Measurements from ENCODE around the gene HSPA1B. TPM values are rescaled to one million over a fixed set of nuclear protein-coding genes. Genes with fewer than 3 reads are reported as not detected.

The HSPA1B gene
- polyA plus RNA-seq, 1 of the 3 experiments (the other 2 are of a cell fraction), result 96.3 TPM

- H3K79me2 ChIP-seq (ENCODE audit: insufficient read depth), result peaks cover 69% of the 10 kb centered on the region
- ChIA-PET CTCF (interaction anchor here (0.6 to 1.9 kb wide), 5 partner anchors 22 to 155 kb away, joined by 3 to 8 read pairs (median 4); partner anchors contain the start of gene DDAH2), POLR2A (interaction anchor here (0.9 to 3.2 kb wide), 11 partner anchors 19 to 1277 kb away, joined by 3 to 16 read pairs (median 4); partner anchors contain the start of genes C6orf47, DDAH2, DDX39B and HSPA1A)
- H3K9me3 ChIP-seq, result no peaks in the 10 kb centered on the region
- peak overlapping the region; percentile 88 for H3K9ac ChIP-seq
- H3K27ac ChIP-seq (ENCODE audit: low read depth in 2 of 2, low read length in 1 of 2), result peak overlapping the region; percentile 90
- peak overlapping the region; percentile 86 for H2AFZ ChIP-seq (ENCODE audit: low read depth)
- DNase-seq, result peak; percentile 95
- H3K4me2 ChIP-seq, result peak overlapping the region; percentile 99
- peaks cover 48% of the 10 kb centered on the region for H3F3A ChIP-seq (replicated peaks; ENCODE audit: insufficient read depth)
- H3K36me3 ChIP-seq (replicated peaks in 1 of 2; ENCODE audit: control insufficient read depth in 1 of 2, insufficient read depth in 2 of 2, low read length in 1 of 2), result peaks cover 20 to 37% of the 10 kb centered on the region in 2 experiments
- peaks cover 38% of the 10 kb centered on the region for H4K20me1 ChIP-seq (ENCODE audit: insufficient read depth)
- H3K4me3 ChIP-seq (ENCODE audit: low read depth in 2 of 2, low read length in 1 of 2), result peak overlapping the region; percentile 66 to 96
- H3K27me3 ChIP-seq (ENCODE audit: insufficient read depth), result no peaks in the 10 kb centered on the region
- 3% methylated on average over 49 of the region's 59 CpGs for WGBS (ENCODE audit: low lambda C conversion rate)
- no peaks in the 10 kb centered on the region for H3K9me2 ChIP-seq
- peaks cover 18 to 27% of the 10 kb centered on the region in 2 experiments; a peak in 2 of 4 replicates for H3K4me1 ChIP-seq (ENCODE audit: control insufficient read depth in 1 of 2, insufficient read depth in 2 of 2, low read depth in 1 of 2, low read length in 1 of 2)
- TF ChIP-seq USF1 (IDR thresholded peaks at IDR 0.05; ENCODE audit: borderline replicate concordance, low read depth) (no peak), RFX5 (IDR thresholded peaks at IDR 0.05; ENCODE audit: low read length) (no peak), POLR2AphosphoS5 (IDR thresholded peaks at IDR 0.05; ENCODE audit: low read depth, low read length) (peak; percentile 100), PBX3 (IDR thresholded peaks at IDR 0.05) (peak; percentile 26; the same call in 1 of the 2 replicates), CHD2 (IDR thresholded peaks at IDR 0.05; ENCODE audit: low read length, partially characterized antibody) (no peak), ZBTB33 (IDR thresholded peaks at IDR 0.05; ENCODE audit: borderline replicate concordance, low read depth) (no peak), YY1 (IDR thresholded peaks at IDR 0.05; ENCODE audit: low read depth) (peak; percentile 94), SIN3A (IDR thresholded peaks at IDR 0.05; ENCODE audit: borderline replicate concordance, low read depth, low read length) (peak; percentile 84; the same call in 1 of the 2 replicates), MAX (IDR thresholded peaks at IDR 0.05; ENCODE audit: low read depth) (peak; percentile 53), JUND (IDR thresholded peaks at IDR 0.05) (no peak), FOSL2 (IDR thresholded peaks at IDR 0.05; ENCODE audit: borderline replicate concordance, low read depth) (no peak), MEF2A (IDR thresholded peaks at IDR 0.05; ENCODE audit: borderline replicate concordance, low read depth) (0 out of 2 replicates have a peak, but pooled peaks have one; percentile 31), RAD21 (IDR thresholded peaks at IDR 0.05; ENCODE audit: low read length) (no peak), FOXJ3 (CRISPR knock-in tag; IDR thresholded peaks at IDR 0.05) (no peak), REST (IDR thresholded peaks at IDR 0.05; ENCODE audit: low read depth, low read length) (peak; percentile 64; the same call in 1 of the 2 replicates), SMC3 (IDR thresholded peaks at IDR 0.05; ENCODE audit: low read depth, low read length) (no peak), RCOR1 (IDR thresholded peaks at IDR 0.05; ENCODE audit: low read length) (0 out of 2 replicates have a peak, but pooled peaks have one; percentile 6), RXRA (IDR thresholded peaks at IDR 0.05; ENCODE audit: borderline replicate concordance, low read depth) (peak; percentile 23; the same call in 1 of the 2 replicates), GATA2 (CRISPR knock-in tag; IDR thresholded peaks at IDR 0.05) (no peak)
- TF ChIP-seq, protein P1, sequence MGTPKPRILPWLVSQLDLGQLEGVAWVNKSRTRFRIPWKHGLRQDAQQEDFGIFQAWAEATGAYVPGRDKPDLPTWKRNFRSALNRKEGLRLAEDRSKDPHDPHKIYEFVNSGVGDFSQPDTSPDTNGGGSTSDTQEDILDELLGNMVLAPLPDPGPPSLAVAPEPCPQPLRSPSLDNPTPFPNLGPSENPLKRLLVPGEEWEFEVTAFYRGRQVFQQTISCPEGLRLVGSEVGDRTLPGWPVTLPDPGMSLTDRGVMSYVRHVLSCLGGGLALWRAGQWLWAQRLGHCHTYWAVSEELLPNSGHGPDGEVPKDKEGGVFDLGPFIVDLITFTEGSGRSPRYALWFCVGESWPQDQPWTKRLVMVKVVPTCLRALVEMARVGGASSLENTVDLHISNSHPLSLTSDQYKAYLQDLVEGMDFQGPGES (IDR thresholded peaks at IDR 0.05; ENCODE audit: low read depth, low read length), result no peak
- TF ChIP-seq, protein P2, sequence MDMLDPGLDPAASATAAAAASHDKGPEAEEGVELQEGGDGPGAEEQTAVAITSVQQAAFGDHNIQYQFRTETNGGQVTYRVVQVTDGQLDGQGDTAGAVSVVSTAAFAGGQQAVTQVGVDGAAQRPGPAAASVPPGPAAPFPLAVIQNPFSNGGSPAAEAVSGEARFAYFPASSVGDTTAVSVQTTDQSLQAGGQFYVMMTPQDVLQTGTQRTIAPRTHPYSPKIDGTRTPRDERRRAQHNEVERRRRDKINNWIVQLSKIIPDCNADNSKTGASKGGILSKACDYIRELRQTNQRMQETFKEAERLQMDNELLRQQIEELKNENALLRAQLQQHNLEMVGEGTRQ (IDR thresholded peaks at IDR 0.05; ENCODE audit: borderline replicate concordance, low read depth, low read length), result no peak
These were observed 7.1 kb downstream of the HSPA1B start for GRCh38 chr6:31834367-31835250.
